NOMO-1 (cell line): ENCODE measurements around the gene TMEM115.

Experiments
- DNase-seq, 2 experiments: peaks; one replicate each; lab custom pipeline; 2025; ENCODE audit not compliant: unreplicated experiment in 2 of 2; lab: John Stamatoyannopoulos, UW

The TMEM115 gene

GRCh38 chr3:50354186-50354764 is 5.0 kb downstream of the TMEM115 start:
- DNase-seq, result no peak

- DNase-seq, result no peak
These were observed 5.9 kb downstream of the TMEM115 start for GRCh38 chr3:50353245-50354004.

DNA sequence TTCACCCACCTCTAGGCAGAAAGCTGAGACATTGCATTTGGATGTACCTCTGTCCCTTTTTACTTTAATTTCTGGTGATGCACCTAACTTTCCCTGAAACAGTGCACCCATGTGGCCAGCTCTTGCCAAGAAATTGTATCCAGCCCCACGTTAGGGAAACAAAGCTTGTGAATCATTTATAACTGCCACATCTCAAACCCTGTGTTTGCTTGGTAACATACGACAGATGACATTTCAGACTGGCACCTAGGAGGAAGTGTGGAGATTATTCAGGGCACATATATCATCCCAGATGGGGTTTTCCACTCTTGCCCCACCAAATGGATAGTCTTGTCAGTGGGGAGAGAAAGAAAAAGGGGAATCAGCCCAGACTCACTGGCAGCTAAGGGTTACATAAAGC is 6.5 kb downstream of the TMEM115 start:
- DNase-seq, result no peak

- no peak for DNase-seq
These were observed 8.0 kb downstream of the TMEM115 start for GRCh38 chr3:50351323-50351697.

GRCh38 chr3:50350527-50351322 is 8.6 kb downstream of the TMEM115 start, which contains the start of the genes CYB561D2 and NPRL2:
TSS of gene CYB561D2 (plus strand) at chr3:50350862. CDS start at chr3:50351434, 572 bp downstream.
TSS of gene NPRL2 (minus strand) at chr3:50350775. CDS start at chr3:50350652, 123 bp downstream.
- peak; percentile 91 to 94 for DNase-seq

GRCh38 chr3:50350213-50350526 is 9.2 kb downstream of the TMEM115 start:
- no peak for DNase-seq

DNA sequence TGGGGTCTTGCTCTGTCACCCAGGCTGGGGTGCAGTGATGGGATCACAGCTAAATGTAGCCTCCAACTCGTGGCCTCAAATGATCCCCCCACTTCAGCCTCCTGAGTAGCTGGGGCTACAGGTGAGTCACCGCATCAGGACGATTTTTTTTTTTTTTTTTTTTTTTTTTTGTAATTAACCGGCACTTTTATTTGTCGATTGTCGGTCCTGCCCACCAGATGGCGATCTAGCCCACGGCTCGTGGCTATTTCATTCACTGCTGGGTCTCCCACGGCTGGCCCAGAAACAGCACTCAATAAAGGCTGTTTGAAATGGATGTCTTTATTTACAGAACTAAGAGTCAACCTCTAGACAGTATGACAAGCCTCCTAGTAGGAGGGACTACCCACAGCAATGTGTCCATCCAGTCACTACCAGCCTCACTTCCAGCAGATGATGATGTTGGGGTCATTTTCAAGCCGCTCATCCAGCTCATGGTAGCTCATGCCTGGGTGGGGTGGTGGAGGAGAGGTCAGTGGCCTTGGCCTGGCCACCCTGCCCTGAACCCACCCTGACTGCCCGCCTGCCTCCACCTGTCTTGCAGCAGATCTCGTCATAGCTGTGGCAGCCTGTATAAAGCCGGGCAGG is 12.0 kb downstream of the TMEM115 start:
- DNase-seq, result peak; percentile 27 to 62

GRCh38 chr3:50345586-50346234 is 13.6 kb downstream of the TMEM115 start, which contains the start of gene ZMYND10:
TSS of gene ZMYND10 (minus strand) at chr3:50345732. CDS start at chr3:50345579, 153 bp downstream.
- DNase-seq, result peak; percentile 66 to 78

DNA sequence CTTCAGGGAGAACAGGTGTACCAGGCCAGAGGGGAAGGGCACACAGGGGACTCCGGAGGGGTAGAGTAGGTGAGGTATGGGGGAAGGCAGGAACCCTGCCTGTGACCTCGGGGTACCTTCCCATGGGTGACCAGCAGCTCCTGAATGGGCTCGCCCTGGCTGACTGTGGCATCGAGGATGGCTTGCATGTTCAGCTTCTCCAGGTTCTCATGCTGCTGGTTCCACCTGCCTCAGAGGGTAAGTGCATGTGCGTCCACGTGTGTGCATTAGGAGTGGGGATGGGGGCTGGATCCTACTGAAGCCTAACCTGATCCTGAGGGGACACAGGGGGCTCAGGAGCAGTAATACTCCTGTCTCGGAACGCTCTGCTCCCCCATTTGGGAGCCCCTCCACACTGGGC is 14.3 kb downstream of the TMEM115 start:
- DNase-seq, result no peak

DNA sequence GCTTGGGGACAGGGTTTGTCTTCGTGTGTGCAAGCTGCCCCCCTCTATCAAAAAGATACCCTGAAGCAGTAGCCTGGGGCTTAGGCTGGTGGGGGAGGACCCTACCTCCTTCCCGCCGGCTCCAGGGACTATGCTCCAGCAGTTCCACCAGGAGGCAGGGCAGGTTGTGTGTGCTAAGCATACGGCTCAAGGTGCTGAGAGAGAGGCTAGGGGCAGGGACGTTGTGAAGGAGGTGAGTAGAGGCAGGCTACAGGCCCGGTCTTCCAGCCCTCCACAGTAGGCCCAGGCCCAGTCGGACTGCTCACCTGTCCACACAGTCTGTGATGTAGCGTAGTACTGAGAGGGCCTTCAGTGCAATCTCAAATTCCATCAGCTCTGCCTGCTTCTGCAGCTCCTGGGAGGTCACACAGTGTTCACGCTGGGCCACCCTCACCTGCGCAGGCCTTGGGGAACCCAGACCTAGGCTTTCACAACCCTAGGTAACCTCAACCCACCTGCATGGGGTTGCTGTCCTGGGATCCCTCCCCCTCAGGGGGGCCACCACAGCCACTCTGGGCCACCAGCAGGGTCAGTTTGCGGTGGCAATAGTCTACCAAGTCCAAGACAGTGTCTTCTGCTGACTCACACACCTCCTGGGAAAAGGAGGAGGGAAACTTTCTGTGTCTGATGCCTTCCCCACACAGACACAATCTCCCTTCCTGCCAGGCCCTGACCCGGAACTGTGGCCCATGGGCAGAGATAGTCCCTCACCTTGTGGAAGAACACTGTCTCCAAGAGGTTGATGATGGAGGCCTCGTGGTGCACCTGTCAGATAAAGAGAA is 16.3 kb downstream of the TMEM115 start:
- DNase-seq, result no peak

GRCh38 chr3:50341996-50342650 is 17.2 kb downstream of the TMEM115 start:
- no peak for DNase-seq

DNA sequence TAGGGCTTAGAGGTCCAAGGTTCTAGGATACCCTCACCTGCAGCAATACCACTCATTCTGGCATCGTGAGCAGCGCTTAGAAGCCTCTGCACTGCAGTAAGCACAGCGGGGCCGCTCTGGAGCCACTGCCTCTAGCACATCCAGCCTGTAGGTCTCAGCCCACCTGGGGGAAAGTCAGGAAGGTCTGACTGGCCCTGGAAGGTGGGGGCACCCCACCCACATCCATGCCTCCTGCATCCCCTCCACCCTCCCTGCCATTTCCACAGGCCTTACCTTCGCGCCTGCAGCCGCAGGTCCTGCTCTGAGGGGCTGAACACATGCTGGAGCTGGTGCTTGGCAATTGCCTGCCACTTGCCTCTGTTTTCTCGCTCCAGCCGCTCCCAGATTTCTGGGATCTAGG is 17.8 kb downstream of the TMEM115 start:
- no peak for DNase-seq

GRCh38 chr3:50340448-50341329 is 18.6 kb downstream of the TMEM115 start, which contains the start of gene RASSF1:
TSS of gene RASSF1 (minus strand) at chr3:50340836. CDS start at chr3:50340805, 31 bp downstream.
- peak; percentile 95 to 98 for DNase-seq

DNA sequence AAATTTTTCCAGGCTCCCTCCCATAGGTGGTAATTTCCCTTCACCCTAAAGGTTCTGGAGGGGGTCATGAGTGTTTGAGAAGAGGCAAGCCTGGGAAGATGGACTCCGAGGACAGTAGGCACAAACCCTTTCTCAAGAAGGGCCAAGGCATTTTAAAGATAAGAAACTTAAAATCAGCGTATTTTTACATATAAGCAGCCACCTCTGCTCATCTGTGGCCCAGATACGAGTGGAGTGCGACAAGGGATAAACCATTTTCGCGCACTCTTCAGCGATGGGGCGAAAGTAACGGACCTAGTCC is 19.2 kb downstream of the TMEM115 start:
- no peak for DNase-seq

- no peak for DNase-seq
These were observed 19.7 kb downstream of the TMEM115 start for GRCh38 chr3:50339485-50340146.

- peak; percentile 53 to 66 for DNase-seq
These were observed 20.4 kb downstream of the TMEM115 start for GRCh38 chr3:50338965-50339364.

- DNase-seq, result peak; percentile 99
These were observed 22.0 kb downstream of the TMEM115 start for GRCh38 chr3:50337175-50337861.
